DMS79 (cell line): ENCODE results near the gene NUBP2.

Experiments
- DNase-seq: peaks from one replicate; lab custom pipeline; 2025; lab: John Stamatoyannopoulos, UW

The NUBP2 gene

DNA sequence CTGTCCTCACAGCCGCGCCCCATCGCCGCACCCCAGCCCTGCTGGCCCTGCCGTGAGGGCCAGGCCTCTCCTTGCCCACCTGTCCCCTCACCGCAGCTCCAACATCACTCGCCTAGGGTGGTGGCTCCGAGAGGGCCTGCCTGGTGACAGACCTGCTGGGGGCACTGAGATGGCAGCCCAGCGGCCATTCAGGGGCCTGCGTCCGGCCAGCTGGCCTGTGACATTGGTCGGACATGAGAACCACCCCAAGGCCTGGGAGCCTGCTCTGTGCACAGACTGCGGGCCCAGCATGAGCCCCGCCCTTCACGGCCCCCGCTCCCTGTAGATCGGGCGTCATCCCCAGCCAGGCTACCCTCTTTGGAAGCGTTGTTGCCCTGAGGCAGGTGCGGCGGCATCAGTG is 23.2 kb upstream of the NUBP2 start:
- DNase-seq: no peak

DNA sequence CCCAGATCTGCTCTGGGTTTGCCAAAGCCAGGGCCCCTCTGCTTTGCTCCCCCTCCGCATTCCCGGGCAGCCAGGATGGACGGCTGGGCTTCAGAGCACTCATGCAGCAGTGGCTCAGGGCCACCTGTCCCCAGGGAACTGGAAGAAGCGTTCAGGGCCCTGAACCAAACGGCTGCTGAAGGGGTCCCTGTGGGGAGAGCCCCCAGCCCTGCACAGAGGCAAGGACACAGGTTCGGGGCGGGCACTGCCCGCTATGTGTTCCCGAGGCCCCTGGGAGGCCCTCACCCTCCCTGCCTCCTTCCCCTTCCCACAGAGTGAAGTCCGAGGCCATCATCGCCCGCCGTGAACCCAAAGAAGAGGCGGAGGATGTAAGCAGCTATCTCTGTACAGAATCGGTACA is 21.8 kb upstream of the NUBP2 start:
- no peak for DNase-seq

DNA sequence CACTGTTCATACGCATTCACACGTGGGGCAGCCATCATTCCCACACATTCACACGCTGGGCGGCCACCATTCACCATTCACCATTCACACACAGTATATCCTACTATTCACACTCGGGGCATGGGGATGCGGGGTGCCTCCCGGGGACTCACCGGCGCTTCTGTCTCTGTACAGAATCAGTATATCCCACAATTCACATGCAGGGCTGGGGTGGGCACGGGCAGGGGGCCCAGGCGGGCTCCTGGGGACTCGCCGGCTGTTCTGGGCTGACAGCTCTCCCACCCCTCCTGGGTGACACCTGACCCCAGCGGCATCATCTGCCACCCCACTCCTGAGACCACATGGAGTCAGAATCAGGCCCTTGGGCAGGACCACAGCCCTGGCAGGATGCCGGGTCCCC is 21.0 kb upstream of the NUBP2 start:
- DNase-seq: no peak

- no peak for DNase-seq
Measured at GRCh38 chr16:1762196-1762878, 20.4 kb upstream of the NUBP2 start.

DNA sequence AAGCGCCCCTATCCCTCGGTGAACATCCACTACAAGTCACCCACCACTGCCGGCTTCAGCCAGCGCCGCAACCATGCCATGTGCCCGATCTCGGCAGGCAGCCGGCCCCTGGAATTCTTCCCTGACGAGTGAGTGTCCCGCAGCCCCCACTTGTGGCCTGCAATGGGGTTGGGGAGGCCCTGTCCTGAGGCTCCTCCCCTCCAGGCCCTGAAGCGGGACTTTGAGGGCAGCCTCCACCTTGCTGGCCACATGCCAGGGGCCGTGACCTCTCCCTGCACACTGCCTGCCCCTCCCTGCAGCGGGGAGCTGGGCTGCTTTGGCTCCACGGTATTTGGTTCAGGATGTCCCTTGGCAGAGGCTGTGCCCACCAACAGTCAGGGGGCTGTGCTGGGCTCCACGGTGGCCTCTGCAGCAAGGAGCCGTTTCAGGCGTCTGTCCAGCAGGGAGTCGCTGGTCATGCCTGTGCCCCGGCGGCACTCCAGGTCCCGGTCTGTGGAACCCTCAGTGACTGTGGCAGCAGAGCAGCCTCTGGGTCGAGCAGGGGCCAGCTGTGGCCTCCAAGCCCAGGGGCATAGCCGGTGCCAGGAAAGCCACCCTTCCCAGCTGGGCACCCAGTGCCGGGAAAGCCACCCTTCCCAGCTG is 19.8 kb upstream of the NUBP2 start:
- DNase-seq: no peak

- DNase-seq: no peak
Measured at GRCh38 chr16:1763521-1764511, 18.9 kb upstream of the NUBP2 start.

- no peak for DNase-seq
Measured at GRCh38 chr16:1764971-1765370, 17.8 kb upstream of the NUBP2 start.

- DNase-seq: no peak
Measured at GRCh38 chr16:1765826-1766225, 16.9 kb upstream of the NUBP2 start.

GRCh38 chr16:1766231-1766630 is 16.5 kb upstream of the NUBP2 start:
- DNase-seq: no peak

- DNase-seq: no peak
Measured at GRCh38 chr16:1766701-1767100, 16.1 kb upstream of the NUBP2 start.

GRCh38 chr16:1767116-1767994 is 15.4 kb upstream of the NUBP2 start:
- no peak for DNase-seq

DNA sequence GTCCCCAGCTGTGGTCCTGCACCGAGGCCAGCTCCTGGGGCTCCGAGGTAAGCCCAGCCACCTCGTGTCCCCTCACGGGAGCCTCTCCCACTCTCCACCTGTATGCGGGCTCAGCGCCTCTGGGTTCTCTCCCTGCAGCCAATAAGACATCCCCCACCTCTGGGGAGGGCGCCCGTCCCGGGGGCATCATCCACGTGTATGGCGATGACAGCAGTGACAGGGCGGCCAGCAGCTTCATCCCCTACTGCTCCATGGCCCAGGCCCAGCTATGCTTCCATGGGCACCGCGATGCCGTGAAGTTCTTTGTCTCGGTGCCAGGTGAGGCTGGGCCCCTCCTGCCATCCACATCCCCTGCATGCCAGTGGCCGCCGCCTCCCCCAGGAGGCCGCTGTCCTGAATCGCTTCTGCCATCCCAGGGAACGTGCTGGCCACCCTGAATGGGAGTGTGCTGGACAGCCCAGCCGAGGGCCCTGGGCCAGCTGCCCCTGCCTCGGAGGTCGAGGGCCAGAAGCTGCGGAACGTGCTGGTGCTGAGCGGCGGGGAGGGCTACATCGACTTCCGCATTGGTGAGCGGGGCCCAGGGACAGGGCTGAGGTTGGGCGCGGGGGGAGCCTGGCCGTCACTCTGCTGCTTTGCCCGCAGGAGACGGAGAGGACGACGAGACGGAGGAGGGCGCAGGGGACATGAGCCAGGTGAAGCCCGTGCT is 14.5 kb upstream of the NUBP2 start:
- DNase-seq: no peak

- no peak for DNase-seq
Measured at GRCh38 chr16:1768767-1769401, 13.9 kb upstream of the NUBP2 start.

- no peak for DNase-seq
Measured at GRCh38 chr16:1769402-1770300, 13.1 kb upstream of the NUBP2 start.

DNA sequence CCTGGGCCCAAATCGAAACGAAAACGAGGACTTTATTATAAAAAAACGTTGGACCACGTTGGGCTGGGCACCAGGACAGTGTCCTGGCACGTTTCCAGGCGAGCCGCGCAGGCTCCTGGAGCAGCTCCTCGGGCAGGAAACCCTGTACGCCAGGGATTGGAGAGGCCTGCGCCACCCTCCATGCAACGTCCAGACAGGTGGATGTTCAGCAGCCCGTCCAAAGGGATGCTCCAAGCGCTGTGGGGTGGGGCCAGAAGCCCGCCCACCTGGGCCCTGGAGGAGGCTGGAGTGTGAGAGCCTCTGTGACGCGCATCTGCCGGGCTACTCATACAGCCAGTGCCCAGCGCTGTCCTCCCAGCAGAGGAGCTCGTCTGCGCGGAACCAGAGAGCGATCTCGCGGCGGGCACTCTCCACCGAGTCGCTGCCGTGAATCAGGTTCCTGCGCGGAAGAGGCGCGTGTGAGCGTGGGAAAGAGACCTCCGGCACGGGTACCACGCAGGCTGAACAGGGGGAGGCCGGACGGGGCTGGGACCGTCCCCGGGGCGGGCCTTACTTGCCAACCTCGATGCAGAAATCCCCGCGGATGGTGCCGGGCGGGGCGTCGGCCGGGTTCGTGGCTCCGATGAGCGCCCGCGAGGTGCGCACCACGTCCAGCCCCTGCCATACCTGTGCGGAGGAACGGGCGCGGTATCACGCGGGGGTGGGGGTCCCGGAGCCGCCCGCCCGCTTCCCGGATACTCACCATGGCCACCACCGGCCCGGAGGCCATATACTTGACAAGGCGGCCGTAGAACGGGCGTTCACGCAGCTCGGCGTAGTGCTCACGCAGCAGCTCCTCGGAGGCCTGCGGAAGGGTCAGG is 12.2 kb upstream of the NUBP2 start:
- peak; percentile 70 for DNase-seq

DNA sequence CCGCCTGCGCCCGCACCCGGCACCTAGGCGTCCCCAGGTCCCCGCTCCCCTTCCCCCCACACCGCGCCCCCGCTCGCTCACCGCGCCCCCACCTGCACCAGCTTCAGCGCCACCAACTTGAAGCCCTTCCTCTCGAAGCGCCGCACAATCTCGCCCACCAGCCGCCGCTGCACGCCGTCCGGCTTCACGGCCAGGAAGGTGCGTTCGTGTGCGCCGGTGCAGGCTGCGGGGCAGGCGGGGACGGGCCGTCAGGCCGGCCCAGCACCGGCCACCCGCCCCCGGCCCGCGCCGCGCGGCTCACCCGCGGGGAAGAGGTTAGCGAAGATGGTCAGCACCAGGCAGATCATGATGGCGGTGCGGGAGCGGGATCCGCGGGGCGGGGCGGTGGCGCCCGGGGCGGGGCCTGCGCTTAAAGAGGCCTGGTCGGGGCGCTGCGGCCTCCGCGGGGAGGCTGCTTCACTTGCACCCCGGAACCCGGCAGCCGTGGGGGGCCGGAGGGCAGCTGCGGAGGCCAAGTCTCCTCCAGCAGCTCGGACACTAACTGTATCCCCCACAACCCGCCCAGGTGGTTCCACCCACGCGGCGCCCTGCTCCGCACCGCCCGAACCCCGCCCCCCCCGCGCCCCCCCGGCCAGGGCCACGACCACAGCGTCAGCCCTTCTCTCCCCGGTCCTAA is 11.4 kb upstream of the NUBP2 start, which contains the start of gene NME3:
Gene NME3, minus strand, starts transcription at position 356 of the 676 bp plus-strand sequence. Its CDS starts 9 bp downstream, at position 347.
- peak; percentile 17 for DNase-seq

- DNase-seq: no peak
Measured at GRCh38 chr16:1771864-1772361, 10.8 kb upstream of the NUBP2 start.
